Nephron (organoid): ENCODE measurements around the gene POMGNT1.

Source experiments
- H3K27ac Mint-ChIP-seq, 3 experiments: 2 replicates each; pipeline ENCODE4 v1.8.0; 2020; ENCODE audit warnings: mixed read lengths in 3 of 3, mild to moderate bottlenecking in 2 of 3, moderate library complexity in 1 of 3
- H3K27me3 Mint-ChIP-seq: 2 replicates; pipeline ENCODE4 v1.8.0; 2021; ENCODE audit warnings: low read depth, mild to moderate bottlenecking, moderate library complexity, mixed read lengths
- H3K36me3 Mint-ChIP-seq: 2 replicates; pipeline ENCODE4 v1.8.0; 2020; ENCODE audit warnings: low read depth, mixed read lengths
- H3K4me1 Mint-ChIP-seq: 2 replicates; pipeline ENCODE4 v1.8.0; 2020; ENCODE audit warnings: mixed read lengths
- H3K4me3 Mint-ChIP-seq, 3 experiments: 2 replicates each; pipeline ENCODE4 v1.8.0; 2020; ENCODE audit warnings: mild to moderate bottlenecking in 3 of 3, mixed read lengths in 3 of 3, moderate library complexity in 2 of 3
- H3K9me3 Mint-ChIP-seq: 2 replicates; pipeline ENCODE4 v1.8.0; 2020; ENCODE audit warnings: mixed read lengths
- CTCF ChIP-seq, 3 experiments: fragments of 200-600 bp; sonication (generic); IDR thresholded peaks; one replicate each; pipeline ENCODE4 v1.5.0; 2021; ENCODE audit warnings: antibody characterized with exemption in 3 of 3; ENCODE audit not compliant: unreplicated experiment in 3 of 3

Gene POMGNT1

GRCh38 chr1:46166521-46167462 lies 31.4 kb downstream of the POMGNT1 start:
- Mint-ChIP-seq H3K4me1 (no peaks in the 10 kb centered on the region), H3K27ac (no peak overlapping the region), H3K9me3 (no peaks in the 10 kb centered on the region), H3K36me3 (no peaks in the 10 kb centered on the region), H3K27me3 (peaks cover 56% of the 10 kb centered on the region), H3K4me3 (peak overlapping the region; percentile 56 to 65 (median 58))
- no peak for TF ChIP-seq CTCF (IDR thresholded peaks at IDR 0.05; ENCODE audit: unreplicated experiment in 3 of 3)

DNA sequence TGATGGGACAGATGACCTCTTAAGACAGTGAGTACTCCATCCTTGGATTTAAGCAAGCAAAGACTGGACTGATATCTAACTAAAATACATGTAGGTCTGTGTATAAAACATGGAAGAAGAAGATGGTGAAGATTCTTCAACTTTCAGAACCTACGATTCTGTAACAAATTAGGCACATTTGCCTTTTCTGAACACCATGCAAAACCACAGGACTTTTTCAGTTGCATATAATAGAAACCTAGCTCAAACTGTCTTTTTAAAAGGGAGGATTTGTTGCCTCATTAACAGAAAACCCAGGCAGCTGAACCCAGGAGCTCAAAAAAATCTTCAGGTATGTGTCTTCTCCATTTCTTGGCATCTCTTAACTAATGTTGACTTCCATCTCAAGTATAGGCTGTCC lies 38.0 kb downstream of the POMGNT1 start:
- H3K27ac Mint-ChIP-seq = no peak overlapping the region
- TF ChIP-seq CTCF (IDR thresholded peaks at IDR 0.05; ENCODE audit: unreplicated experiment in 3 of 3) = no peak
- H3K27me3 Mint-ChIP-seq = peaks cover 13% of the 10 kb centered on the region
- H3K4me3 Mint-ChIP-seq = no peak overlapping the region
- H3K4me1 Mint-ChIP-seq = no peaks in the 10 kb centered on the region
- no peaks in the 10 kb centered on the region for H3K9me3 Mint-ChIP-seq
- no peaks in the 10 kb centered on the region for H3K36me3 Mint-ChIP-seq

DNA sequence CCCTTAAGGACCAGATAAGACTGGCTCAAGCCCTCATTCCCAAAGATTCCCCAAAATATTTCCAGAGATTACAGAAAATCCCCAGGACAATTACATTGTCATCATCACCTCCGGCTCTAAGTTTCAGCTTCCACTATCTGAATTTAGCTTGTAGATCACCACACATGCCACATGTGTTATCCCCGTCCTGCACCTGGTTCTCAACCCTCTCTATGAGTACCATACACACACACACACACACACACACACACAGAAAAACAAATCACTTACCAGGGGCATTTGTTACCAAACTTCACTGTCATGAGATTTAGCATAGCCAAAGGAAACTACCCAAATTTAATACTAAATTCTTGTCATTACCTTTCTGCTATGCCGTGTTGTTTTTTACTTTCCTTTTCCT lies 38.7 kb downstream of the POMGNT1 start:
- Mint-ChIP-seq H3K4me1 (no peaks in the 10 kb centered on the region), H3K4me3 (no peak overlapping the region), H3K9me3 (no peaks in the 10 kb centered on the region), H3K27ac (no peak overlapping the region), H3K36me3 (no peaks in the 10 kb centered on the region), H3K27me3 (peaks cover 9% of the 10 kb centered on the region)
- TF ChIP-seq CTCF (IDR thresholded peaks at IDR 0.05; ENCODE audit: unreplicated experiment in 3 of 3) = no peak

- Mint-ChIP-seq H3K36me3 (no peaks in the 10 kb centered on the region), H3K9me3 (no peaks in the 10 kb centered on the region), H3K4me1 (no peaks in the 10 kb centered on the region)
Measured at GRCh38 chr1:46158312-46159281, 39.6 kb downstream of the POMGNT1 start.

DNA sequence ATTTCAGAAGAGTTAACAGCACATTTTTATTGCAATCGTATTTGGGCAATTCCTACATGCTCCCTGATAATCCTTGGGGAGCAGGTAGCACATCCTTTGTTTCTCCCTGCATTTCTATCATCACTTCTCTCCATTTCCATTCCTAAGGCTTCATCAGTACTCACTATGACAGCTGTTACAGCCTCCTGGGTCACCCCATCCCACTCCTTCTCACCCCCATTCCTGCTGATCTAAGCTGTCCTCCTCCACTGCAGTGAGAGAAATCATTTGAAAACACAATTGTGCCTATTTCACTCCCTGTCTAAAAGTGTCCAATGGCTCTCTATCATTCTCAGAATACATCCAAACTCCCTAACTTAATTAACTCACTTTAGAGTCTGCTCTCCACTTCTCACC lies 40.3 kb downstream of the POMGNT1 start:
- Mint-ChIP-seq H3K27ac (no peak overlapping the region), H3K36me3 (no peaks in the 10 kb centered on the region), H3K9me3 (no peaks in the 10 kb centered on the region), H3K4me1 (no peaks in the 10 kb centered on the region), H3K27me3 (no peaks in the 10 kb centered on the region), H3K4me3 (no peak overlapping the region)
- TF ChIP-seq CTCF (IDR thresholded peaks at IDR 0.05; ENCODE audit: unreplicated experiment in 3 of 3) = no peak

More at GRCh38 chr1:46158312-46159281, 39.6 kb downstream of the POMGNT1 start:
- H3K4me3 Mint-ChIP-seq = no peak overlapping the region
- TF ChIP-seq CTCF (IDR thresholded peaks at IDR 0.05; ENCODE audit: unreplicated experiment in 3 of 3) = no peak
- peaks cover 3% of the 10 kb centered on the region for H3K27me3 Mint-ChIP-seq
- H3K27ac Mint-ChIP-seq = no peak overlapping the region
